ENCODE results near the gene MRPL52. TPM values are rescaled to one million over a fixed set of nuclear protein-coding genes. Genes with fewer than 3 reads are reported as not detected.

Gene MRPL52
- total and polyA plus RNA-seq, 10 of the 15 experiments (the other 5 are each of a cell fraction or from before 2014, with no cell fraction given) = 51.7 to 541 (median 142) TPM

DNA sequence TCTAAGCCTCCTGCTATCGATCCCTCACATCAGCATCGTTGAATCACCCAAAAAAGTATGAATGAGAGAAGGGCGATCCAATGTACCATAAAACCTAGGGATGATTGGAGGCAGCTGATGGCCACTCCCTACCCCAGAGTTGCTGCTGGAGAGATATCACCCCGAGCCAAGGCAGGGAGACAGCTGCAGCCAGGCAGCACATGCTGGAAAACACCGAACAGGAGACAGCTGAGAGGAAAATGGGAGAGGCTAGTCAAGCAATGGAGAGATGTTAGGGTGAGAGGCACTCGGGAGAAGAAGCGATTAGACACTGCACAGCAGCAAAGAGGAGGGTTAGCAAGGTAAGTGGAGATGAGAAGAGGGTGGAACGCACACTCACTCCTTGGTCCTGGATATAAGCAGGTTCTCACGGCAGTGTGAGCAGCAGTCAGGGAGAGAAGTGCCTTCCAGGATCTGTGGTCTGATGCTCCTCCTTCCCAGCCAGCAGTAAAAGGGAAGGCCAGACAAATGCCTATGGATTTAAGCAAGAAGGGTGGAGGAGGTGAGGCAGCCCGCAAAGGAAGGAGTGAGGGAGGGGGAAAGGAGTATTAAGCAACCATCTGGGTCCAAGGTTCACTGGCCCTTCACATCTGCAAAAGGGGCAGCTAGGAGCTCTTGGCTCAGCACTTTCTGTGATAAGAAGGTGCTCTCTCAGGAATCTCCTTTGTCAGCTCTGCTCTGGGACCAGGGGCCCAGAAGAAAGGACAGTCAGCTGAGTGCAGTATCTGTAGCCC, 14.6 kb upstream of the MRPL52 start, which contains the start of gene SLC7A7 (continued):
- TF ChIP-seq NFYA (IDR thresholded peaks at IDR 0.05; ENCODE audit: borderline replicate concordance, low read depth, low read length) (no peak), CHD2 (IDR thresholded peaks at IDR 0.05; ENCODE audit: borderline replicate concordance, low read depth, low read length) (peak; percentile 46; the same call in 1 of the 2 replicates), IKZF2 (IDR thresholded peaks at IDR 0.05) (peak in 1 of 2 experiments; percentile 35; a peak in 1 of 4 replicates), IKZF1 (conservative IDR thresholded peaks at IDR 0.05) (peak; percentile 53), MYB (IDR thresholded peaks at IDR 0.05; ENCODE audit: borderline replicate concordance, low read depth, low read length) (no peak), SRF (IDR thresholded peaks at IDR 0.05; ENCODE audit: low read depth in 2 of 2, low read length in 2 of 2) (no peak), POLR2AphosphoS2 (IDR thresholded peaks at IDR 0.05; ENCODE audit: low read depth, low read length) (no peak), HDGF (IDR thresholded peaks at IDR 0.05) (peak; percentile 33; the same call in 1 of the 2 replicates), CBX3 (IDR thresholded peaks at IDR 0.05; ENCODE audit: borderline replicate concordance, low read depth) (no peak), SPI1 (IDR thresholded peaks at IDR 0.05; ENCODE audit: borderline replicate concordance, insufficient read depth, low read depth, low read length) (no peak), ZNF24 (IDR thresholded peaks at IDR 0.05) (no peak), KLF5 (IDR thresholded peaks at IDR 0.05; ENCODE audit: partially characterized antibody) (no peak), ZZZ3 (IDR thresholded peaks at IDR 0.05; ENCODE audit: control insufficient read depth, insufficient read length, low read depth) (no peak), SMARCA5 (IDR thresholded peaks at IDR 0.05) (no peak; the same call in 1 of the 2 replicates), NFYB (IDR thresholded peaks at IDR 0.05; ENCODE audit: insufficient read depth, low read depth, low read length) (no peak), ZNF207 (IDR thresholded peaks at IDR 0.05; ENCODE audit: borderline replicate concordance) (no peak)
- TF ChIP-seq, protein P1, sequence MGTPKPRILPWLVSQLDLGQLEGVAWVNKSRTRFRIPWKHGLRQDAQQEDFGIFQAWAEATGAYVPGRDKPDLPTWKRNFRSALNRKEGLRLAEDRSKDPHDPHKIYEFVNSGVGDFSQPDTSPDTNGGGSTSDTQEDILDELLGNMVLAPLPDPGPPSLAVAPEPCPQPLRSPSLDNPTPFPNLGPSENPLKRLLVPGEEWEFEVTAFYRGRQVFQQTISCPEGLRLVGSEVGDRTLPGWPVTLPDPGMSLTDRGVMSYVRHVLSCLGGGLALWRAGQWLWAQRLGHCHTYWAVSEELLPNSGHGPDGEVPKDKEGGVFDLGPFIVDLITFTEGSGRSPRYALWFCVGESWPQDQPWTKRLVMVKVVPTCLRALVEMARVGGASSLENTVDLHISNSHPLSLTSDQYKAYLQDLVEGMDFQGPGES (IDR thresholded peaks at IDR 0.05) = no peak
- TF ChIP-seq, protein P2, sequence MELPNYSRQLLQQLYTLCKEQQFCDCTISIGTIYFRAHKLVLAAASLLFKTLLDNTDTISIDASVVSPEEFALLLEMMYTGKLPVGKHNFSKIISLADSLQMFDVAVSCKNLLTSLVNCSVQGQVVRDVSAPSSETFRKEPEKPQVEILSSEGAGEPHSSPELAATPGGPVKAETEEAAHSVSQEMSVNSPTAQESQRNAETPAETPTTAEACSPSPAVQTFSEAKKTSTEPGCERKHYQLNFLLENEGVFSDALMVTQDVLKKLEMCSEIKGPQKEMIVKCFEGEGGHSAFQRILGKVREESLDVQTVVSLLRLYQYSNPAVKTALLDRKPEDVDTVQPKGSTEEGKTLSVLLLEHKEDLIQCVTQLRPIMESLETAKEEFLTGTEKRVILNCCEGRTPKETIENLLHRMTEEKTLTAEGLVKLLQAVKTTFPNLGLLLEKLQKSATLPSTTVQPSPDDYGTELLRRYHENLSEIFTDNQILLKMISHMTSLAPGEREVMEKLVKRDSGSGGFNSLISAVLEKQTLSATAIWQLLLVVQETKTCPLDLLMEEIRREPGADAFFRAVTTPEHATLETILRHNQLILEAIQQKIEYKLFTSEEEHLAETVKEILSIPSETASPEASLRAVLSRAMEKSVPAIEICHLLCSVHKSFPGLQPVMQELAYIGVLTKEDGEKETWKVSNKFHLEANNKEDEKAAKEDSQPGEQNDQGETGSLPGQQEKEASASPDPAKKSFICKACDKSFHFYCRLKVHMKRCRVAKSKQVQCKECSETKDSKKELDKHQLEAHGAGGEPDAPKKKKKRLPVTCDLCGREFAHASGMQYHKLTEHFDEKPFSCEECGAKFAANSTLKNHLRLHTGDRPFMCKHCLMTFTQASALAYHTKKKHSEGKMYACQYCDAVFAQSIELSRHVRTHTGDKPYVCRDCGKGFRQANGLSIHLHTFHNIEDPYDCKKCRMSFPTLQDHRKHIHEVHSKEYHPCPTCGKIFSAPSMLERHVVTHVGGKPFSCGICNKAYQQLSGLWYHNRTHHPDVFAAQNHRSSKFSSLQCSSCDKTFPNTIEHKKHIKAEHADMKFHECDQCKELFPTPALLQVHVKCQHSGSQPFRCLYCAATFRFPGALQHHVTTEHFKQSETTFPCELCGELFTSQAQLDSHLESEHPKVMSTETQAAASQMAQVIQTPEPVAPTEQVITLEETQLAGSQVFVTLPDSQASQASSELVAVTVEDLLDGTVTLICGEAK (IDR thresholded peaks at IDR 0.05; ENCODE audit: borderline replicate concordance) = no peak
- TF ChIP-seq, protein P3, sequence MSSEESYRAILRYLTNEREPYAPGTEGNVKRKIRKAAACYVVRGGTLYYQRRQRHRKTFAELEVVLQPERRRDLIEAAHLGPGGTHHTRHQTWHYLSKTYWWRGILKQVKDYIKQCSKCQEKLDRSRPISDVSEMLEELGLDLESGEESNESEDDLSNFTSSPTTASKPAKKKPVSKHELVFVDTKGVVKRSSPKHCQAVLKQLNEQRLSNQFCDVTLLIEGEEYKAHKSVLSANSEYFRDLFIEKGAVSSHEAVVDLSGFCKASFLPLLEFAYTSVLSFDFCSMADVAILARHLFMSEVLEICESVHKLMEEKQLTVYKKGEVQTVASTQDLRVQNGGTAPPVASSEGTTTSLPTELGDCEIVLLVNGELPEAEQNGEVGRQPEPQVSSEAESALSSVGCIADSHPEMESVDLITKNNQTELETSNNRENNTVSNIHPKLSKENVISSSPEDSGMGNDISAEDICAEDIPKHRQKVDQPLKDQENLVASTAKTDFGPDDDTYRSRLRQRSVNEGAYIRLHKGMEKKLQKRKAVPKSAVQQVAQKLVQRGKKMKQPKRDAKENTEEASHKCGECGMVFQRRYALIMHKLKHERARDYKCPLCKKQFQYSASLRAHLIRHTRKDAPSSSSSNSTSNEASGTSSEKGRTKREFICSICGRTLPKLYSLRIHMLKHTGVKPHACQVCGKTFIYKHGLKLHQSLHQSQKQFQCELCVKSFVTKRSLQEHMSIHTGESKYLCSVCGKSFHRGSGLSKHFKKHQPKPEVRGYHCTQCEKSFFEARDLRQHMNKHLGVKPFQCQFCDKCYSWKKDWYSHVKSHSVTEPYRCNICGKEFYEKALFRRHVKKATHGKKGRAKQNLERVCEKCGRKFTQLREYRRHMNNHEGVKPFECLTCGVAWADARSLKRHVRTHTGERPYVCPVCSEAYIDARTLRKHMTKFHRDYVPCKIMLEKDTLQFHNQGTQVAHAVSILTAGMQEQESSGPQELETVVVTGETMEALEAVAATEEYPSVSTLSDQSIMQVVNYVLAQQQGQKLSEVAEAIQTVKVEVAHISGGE (CRISPR knock-in tag; IDR thresholded peaks at IDR 0.05) = no peak
- TF ChIP-seq, protein P4, sequence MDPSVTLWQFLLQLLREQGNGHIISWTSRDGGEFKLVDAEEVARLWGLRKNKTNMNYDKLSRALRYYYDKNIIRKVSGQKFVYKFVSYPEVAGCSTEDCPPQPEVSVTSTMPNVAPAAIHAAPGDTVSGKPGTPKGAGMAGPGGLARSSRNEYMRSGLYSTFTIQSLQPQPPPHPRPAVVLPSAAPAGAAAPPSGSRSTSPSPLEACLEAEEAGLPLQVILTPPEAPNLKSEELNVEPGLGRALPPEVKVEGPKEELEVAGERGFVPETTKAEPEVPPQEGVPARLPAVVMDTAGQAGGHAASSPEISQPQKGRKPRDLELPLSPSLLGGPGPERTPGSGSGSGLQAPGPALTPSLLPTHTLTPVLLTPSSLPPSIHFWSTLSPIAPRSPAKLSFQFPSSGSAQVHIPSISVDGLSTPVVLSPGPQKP (IDR thresholded peaks at IDR 0.05; ENCODE audit: low read depth, low read length) = no peak
